Muscle of leg (tissue), 11 donors: Measurements from ENCODE around the gene FXYD1. TPM values are rescaled to one million over a fixed set of nuclear protein-coding genes. Genes with fewer than 3 reads are reported as not detected.

ENCODE experiments used
- DNase-seq: peaks from one replicate; pipeline ENCODE4 v3.0.0; 2013
- H3K27ac ChIP-seq: one replicate; pipeline ENCODE4 v1.5.1; 2013; ENCODE audit warnings: mild to moderate bottlenecking, low read length, control low read depth
- H3K27me3 ChIP-seq: one replicate; pipeline ENCODE4 v1.6.1; 2013; ENCODE audit warnings: low read length; ENCODE audit not compliant: control insufficient read depth, insufficient read depth
- H3K36me3 ChIP-seq: one replicate; pipeline ENCODE4 v1.6.1; 2013; ENCODE audit warnings: low read length; ENCODE audit not compliant: control insufficient read depth, insufficient read depth
- H3K4me1 ChIP-seq: one replicate; pipeline ENCODE4 v1.6.1; 2013; ENCODE audit warnings: low read length; ENCODE audit not compliant: control insufficient read depth, insufficient read depth
- H3K4me3 ChIP-seq: one replicate; pipeline ENCODE4 v1.5.1; 2013; ENCODE audit warnings: low read length, control low read depth
- H3K9me3 ChIP-seq: replicated peaks from 2 replicates; pipeline ENCODE4 v1.6.1; 2013; ENCODE audit warnings: low read depth, low read length; ENCODE audit not compliant: control insufficient read depth
- WGBS: methylation state at CpG from one replicate; pipeline ENCODE4 v1.1.5; 2013; ENCODE audit warnings: missing lambda C conversion rate; ENCODE audit not compliant: insufficient coverage; 5-methylcytosine and 5-hydroxymethylcytosine counted together
- polyA plus RNA-seq, 8 donors: library from polyadenylated mRNA; unstranded; fragments of 120-200 nt; gene quantifications; one replicate each; pipeline versions ENCODE4 v1.2.1 to v1.2.3, GENCODE V29; 2013; ENCODE audit warnings: inconsistent platforms in 1 of 8, low replicate concordance in 1 of 8; ENCODE audit not compliant: insufficient read length in 8 of 8, insufficient read depth in 1 of 8
- total RNA-seq: library from RNA; stranded (reverse); fragments of 120-200 nt; gene quantifications from one replicate; pipeline ENCODE4 v1.2.4, GENCODE V29; 2013

The FXYD1 gene
- total and polyA plus RNA-seq, 9 donors, result 144 to 301 (median 195) TPM

- no peaks in the 10 kb centered on the region for H3K9me3 ChIP-seq
- DNase-seq, result peak; percentile 39
- peaks cover 5% of the 10 kb centered on the region for H3K36me3 ChIP-seq
- no peak overlapping the region for H3K27ac ChIP-seq
- peaks cover 55% of the 10 kb centered on the region for H3K4me1 ChIP-seq
- H3K27me3 ChIP-seq, result peaks cover 29% of the 10 kb centered on the region
- WGBS, result 0% methylated on average over 2 of the region's 21 CpGs
- H3K4me3 ChIP-seq, result no peak overlapping the region
Observed at GRCh38 chr19:35141837-35142605, 3.4 kb downstream of the FXYD1 start.

- peak; percentile 55 for DNase-seq
- no peaks in the 10 kb centered on the region for H3K9me3 ChIP-seq
- H3K27me3 ChIP-seq, result peaks cover 29% of the 10 kb centered on the region
- H3K4me1 ChIP-seq, result peaks cover 51% of the 10 kb centered on the region
- peaks cover 5% of the 10 kb centered on the region for H3K36me3 ChIP-seq
- H3K27ac ChIP-seq, result no peak overlapping the region
- 0% methylated on average over 9 of the region's 46 CpGs for WGBS
- no peak overlapping the region for H3K4me3 ChIP-seq
Observed at GRCh38 chr19:35142606-35143230, 4.1 kb downstream of the FXYD1 start.

- Histone ChIP-seq H3K4me1 (peaks cover 45% of the 10 kb centered on the region), H3K4me3 (no peak within 1 kb of the TSS), H3K27me3 (peaks cover 29% of the 10 kb centered on the region), H3K9me3 (no peaks in the 10 kb centered on the region), H3K27ac (no peak within 1 kb of the TSS), H3K36me3 (peaks cover 5% of the 10 kb centered on the region)
- DNase-seq, result peak; percentile 25
- WGBS, result 7% methylated on average over 16 of the region's 31 CpGs
Observed at GRCh38 chr19:35143231-35143715, 4.6 kb downstream of the FXYD1 start, which contains the start of gene FXYD7. TSS of gene FXYD7 (plus strand) at chr19:35143255. CDS start at chr19:35143334, 79 bp downstream.

GRCh38 chr19:35143818-35144217 lies 5.2 kb downstream of the FXYD1 start:
- no peak overlapping the region for H3K27ac ChIP-seq
- H3K27me3 ChIP-seq, result peaks cover 29% of the 10 kb centered on the region
- H3K4me1 ChIP-seq, result peaks cover 43% of the 10 kb centered on the region
- H3K36me3 ChIP-seq, result peaks cover 5% of the 10 kb centered on the region
- no peak for DNase-seq
- 39% methylated on average over 3 of the region's 3 CpGs for WGBS
- no peak overlapping the region for H3K4me3 ChIP-seq
- no peaks in the 10 kb centered on the region for H3K9me3 ChIP-seq

DNA sequence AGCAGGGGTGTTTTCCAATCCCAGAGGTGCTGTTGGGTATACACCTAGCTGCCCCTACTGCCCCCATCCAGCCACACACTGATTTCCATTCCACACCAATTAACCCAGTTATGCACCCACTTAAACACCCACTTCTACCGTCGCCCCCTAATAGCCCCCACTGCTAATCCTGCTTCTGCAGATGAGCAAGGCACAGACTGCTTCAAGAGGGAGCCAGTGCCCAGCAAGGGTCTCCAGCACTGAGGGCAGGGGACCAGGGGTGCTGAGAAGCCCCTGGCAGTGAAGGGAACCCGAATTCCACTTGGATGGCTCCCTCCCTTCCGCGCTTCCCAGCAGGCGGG lies 5.6 kb downstream of the FXYD1 start:
- peaks cover 5% of the 10 kb centered on the region for H3K36me3 ChIP-seq
- H3K27me3 ChIP-seq, result peaks cover 29% of the 10 kb centered on the region
- no peaks in the 10 kb centered on the region for H3K9me3 ChIP-seq
- DNase-seq, result no peak
- H3K27ac ChIP-seq, result no peak overlapping the region
- 19% methylated on average over 2 of the region's 6 CpGs for WGBS
- H3K4me1 ChIP-seq, result peaks cover 42% of the 10 kb centered on the region
- no peak overlapping the region for H3K4me3 ChIP-seq

DNA sequence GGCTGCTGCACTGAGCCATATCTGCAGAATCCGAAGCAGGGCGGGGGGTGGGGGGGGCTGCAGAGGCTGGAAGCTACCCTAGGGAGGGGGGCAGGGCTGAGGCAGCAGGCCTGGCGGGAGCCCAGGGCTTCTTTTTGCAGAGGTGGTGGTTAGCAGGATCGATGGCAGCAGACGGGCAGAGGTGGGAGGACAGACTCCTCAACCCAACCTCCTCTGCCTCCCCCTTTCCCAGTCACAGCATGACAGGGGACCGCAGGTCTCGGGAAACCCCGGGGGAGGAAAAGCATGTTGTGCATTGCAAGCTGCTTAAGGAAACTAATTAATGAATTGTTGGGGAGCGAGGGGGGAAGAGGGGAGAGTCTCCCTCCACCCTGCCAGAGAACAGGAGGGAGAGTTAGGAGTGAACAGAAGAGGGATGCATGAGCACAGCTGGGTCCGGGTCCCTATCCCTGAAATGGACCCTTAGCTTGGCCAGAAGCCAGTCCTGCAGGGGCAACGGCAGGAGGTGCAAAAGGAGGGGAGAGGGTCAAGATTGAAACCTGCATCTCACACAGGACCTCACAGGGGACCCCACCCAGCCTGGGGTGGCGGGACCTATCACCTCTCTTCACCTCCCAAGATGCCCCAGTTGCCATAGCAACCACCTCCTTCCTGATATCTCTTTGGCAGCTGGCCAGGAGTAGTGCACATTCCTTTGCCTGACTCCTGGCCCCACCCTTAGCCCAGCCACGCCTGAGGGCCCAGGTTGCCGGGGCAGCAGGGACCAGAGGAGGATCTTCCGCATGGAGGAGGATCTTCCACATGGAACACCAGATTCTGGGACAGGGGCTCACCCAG lies 6.2 kb downstream of the FXYD1 start:
- Histone ChIP-seq H3K27ac (no peak overlapping the region), H3K36me3 (peaks cover 5% of the 10 kb centered on the region)
- 17% methylated on average over 2 of the region's 15 CpGs for WGBS

DNA sequence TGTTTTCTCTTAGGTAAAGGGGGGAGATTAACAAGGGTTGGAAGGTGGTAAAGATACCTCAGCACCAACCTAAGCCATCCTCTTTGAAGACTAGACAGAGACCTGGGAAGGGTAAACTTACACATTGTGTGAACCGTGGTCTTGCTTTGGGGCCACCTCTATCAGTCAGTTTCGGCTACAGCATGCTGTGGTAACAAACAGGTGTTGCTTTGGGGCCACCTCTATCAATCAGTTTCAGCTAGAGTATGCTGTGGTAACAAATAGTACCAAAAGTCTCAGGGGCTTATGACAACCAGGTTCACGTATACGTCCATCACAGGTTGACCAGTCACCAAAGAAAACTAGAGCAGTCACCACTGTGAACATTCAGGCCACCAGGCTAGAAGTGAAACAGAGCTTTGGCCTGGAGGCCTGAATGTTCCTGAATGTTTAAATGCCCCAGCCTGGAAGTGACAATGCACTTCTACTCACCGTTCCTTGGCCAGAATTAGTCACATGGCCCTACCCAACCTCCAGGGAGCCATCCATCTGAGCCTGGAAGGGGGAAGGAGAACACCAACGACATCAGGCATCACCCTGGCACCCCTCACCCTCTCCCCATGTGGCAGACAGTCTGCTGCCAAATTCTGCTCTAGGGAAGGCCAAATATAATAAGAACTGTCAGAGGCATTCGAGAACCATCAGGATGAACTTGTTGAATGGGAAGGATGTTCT lies 8.3 kb downstream of the FXYD1 start:
- WGBS, result 81% methylated on average over 4 of the region's 7 CpGs
- Histone ChIP-seq H3K36me3 (no peaks in the 10 kb centered on the region), H3K4me3 (no peak overlapping the region), H3K9me3 (no peaks in the 10 kb centered on the region), H3K27me3 (peaks cover 38% of the 10 kb centered on the region), H3K27ac (no peak overlapping the region), H3K4me1 (peaks cover 19% of the 10 kb centered on the region)
- no peak for DNase-seq

More for the DNA sequence above, 6.2 kb downstream of the FXYD1 start:
- H3K4me3 ChIP-seq, result no peak overlapping the region
- no peaks in the 10 kb centered on the region for H3K9me3 ChIP-seq
- H3K27me3 ChIP-seq, result peaks cover 29% of the 10 kb centered on the region
- H3K4me1 ChIP-seq, result peaks cover 36% of the 10 kb centered on the region
- DNase-seq, result peak; percentile 35

- Histone ChIP-seq H3K27me3 (peaks cover 38% of the 10 kb centered on the region), H3K4me3 (no peak overlapping the region), H3K27ac (no peak overlapping the region), H3K36me3 (no peaks in the 10 kb centered on the region), H3K9me3 (no peaks in the 10 kb centered on the region), H3K4me1 (peaks cover 10% of the 10 kb centered on the region)
- 38% methylated on average over 1 of the region's 3 CpGs for WGBS
- no peak for DNase-seq
Observed at GRCh38 chr19:35149463-35149862, 10.8 kb downstream of the FXYD1 start.

DNA sequence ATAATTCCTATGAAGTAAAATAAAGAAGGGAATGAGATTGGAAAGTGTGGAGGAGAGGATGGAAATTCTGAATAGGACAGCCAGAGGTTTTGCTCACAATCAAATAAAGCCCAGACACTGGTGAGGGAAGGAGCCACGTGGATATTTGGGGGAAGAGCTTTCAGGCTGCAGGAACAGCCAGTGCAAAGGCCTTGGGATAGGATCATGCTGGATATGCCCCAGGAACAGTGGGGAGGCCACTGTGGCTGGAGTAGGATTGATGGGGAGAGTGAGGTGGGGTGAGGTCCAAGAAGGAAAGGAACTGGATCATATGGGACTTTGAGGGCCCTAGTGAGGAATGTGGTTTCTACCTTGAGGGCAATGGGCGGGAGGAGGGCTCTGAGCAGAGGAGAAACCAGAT lies 11.8 kb downstream of the FXYD1 start:
- Histone ChIP-seq H3K4me3 (no peak overlapping the region), H3K4me1 (peaks cover 17% of the 10 kb centered on the region), H3K36me3 (no peaks in the 10 kb centered on the region), H3K27ac (no peak overlapping the region), H3K27me3 (peaks cover 41% of the 10 kb centered on the region), H3K9me3 (no peaks in the 10 kb centered on the region)
- WGBS, result 65% methylated on average over 2 of the region's 2 CpGs
- no peak for DNase-seq
